ENCODE measurements around the gene SCUBE1.

The SCUBE1 gene

DNA sequence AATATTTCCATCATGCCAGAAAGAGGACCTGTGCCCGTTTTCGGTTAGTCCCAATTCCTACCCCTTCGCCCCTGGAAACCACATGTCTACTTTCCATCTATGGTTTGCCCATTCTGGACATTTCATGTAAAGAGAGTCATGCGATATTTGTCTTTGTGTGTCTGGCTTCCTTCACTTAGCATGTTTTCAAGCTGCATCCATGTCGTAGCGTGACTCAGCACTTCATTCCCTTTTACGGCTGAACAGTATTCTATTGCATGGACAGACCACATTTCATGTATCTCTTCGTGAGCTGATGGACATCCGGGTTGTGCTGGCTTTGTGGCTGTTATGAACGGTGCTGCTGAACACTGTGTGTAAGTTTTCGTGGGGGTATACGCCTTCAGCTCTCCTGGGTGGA lies 43.4 kb downstream of the SCUBE1 start:
- TF ChIP-seq, protein P1, sequence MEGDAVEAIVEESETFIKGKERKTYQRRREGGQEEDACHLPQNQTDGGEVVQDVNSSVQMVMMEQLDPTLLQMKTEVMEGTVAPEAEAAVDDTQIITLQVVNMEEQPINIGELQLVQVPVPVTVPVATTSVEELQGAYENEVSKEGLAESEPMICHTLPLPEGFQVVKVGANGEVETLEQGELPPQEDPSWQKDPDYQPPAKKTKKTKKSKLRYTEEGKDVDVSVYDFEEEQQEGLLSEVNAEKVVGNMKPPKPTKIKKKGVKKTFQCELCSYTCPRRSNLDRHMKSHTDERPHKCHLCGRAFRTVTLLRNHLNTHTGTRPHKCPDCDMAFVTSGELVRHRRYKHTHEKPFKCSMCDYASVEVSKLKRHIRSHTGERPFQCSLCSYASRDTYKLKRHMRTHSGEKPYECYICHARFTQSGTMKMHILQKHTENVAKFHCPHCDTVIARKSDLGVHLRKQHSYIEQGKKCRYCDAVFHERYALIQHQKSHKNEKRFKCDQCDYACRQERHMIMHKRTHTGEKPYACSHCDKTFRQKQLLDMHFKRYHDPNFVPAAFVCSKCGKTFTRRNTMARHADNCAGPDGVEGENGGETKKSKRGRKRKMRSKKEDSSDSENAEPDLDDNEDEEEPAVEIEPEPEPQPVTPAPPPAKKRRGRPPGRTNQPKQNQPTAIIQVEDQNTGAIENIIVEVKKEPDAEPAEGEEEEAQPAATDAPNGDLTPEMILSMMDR (IDR thresholded peaks at IDR 0.05; ENCODE audit: low read length, missing control alignments) = no peak
- H3K4me3 ChIP-seq (replicated peaks; ENCODE audit: low read depth, low read length) = no peak overlapping the region
- no peak for DNase-seq (ENCODE audit: low read depth)

DNA sequence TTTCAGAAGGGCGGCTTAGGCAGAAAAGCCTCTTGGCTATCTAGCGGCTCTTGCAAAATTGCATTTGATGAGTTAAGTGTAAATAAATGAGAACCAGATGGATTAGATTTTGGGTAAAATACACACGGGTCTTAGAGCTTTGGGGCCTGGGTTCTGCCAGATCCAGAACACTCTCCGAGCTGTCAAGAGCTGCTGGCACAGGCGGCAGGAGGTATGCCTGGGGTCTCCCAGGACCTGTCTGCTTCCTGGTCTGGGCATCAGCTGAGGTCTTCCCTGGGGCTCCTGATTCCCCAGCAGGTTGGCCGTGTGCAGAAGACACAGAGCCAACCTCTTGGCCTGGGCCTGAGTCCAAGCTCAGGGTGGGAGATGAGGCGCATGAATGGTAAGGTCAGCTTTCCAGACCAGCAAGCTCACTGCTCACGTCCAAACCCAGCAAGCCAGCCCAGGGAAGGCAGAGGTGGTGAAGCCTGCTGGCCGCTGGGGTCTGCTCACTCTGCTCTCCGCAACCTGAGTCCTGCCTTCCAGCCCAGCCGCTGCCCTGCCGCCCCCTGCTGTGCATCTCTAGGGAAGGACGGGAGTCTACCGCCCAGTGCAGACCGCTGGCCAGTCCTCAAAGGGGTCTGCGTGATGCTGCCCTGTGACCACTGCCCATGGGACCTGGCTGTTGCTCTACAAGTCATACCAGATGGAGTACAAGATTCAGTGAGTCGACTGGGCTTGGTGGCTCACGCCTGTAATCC lies 44.9 kb downstream of the SCUBE1 start:
- no peak for DNase-seq (ENCODE audit: low read depth)
- TF ChIP-seq, protein P1 (IDR thresholded peaks at IDR 0.05; ENCODE audit: low read length, missing control alignments) = no peak
- H3K4me3 ChIP-seq (replicated peaks; ENCODE audit: low read depth, low read length) = no peak overlapping the region

DNA sequence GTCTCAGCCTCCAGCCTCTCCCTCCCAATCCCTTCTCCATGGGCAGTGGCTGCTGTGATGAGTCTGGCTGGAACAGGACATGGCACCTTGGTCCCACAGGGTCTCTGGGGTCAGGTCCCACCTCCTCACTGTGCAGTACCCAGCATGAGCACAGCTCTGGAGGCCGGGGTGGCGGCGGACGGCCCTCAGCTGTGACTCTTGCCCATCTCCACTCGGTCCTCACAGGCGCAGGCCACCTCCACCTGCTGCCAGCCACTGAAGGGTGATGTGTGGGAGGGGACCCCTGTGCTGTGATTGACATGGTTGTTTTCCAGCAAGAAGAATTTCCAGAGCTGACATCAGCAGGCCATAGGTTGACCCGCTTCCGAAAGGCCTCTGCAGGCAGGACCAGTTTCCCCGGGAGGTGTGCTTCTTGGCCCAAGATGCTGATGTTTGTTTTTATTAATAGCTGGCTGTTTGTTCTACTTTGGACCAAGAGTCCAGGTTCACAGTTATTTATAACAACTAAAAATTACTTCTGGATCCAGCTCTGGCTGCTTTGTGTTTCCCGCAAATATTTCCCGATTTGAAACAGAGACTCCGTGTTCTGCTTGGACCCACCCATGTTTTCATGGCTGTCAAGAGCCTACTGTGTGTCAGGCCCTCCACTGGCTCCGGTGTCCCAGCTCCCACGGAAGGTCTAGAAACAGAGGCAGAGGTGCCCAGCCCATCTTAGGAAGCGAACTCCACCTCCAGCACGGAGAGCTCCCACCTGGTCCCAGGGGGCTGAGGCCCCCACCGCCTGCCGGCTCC lies 45.7 kb downstream of the SCUBE1 start:
- no peak for DNase-seq (ENCODE audit: low read depth)
- H3K4me3 ChIP-seq (replicated peaks; ENCODE audit: low read depth, low read length) = no peak overlapping the region
- TF ChIP-seq, protein P1 (IDR thresholded peaks at IDR 0.05; ENCODE audit: low read length, missing control alignments) = no peak

DNA sequence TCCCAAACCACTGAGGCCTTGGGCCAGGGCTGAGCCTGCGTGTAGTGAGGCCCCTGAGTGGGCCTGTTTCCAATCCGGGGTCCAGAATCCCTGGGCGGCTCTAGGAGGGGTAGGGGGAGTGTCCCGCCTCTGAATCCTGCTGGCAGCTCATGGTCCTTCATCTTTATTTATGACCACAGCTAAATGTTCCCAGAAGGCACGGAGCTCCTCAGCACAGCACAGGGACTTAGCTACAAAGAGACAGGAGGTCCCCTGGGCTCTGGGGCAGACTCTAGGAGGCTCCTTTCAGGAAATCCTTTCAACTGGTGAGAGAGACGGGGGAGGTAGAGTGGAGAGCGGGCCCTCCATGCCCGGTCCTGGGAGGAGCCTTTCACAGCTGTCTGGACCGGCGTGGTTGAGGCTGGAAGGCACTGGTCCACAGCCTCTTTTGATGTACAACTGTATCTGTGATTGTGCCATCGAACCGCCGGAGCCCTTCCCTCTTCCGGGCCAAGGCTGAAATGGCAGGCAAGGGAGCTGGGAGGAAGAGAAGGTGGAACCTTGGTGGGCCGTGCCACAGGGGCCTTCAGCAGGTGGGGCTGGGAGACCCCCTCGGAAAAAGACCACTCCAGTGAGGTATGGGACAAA lies 46.8 kb downstream of the SCUBE1 start:
- TF ChIP-seq, protein P1 (IDR thresholded peaks at IDR 0.05; ENCODE audit: low read length, missing control alignments) = no peak
- no peak for DNase-seq (ENCODE audit: low read depth)
- H3K4me3 ChIP-seq (replicated peaks; ENCODE audit: low read depth, low read length) = no peak overlapping the region

DNA sequence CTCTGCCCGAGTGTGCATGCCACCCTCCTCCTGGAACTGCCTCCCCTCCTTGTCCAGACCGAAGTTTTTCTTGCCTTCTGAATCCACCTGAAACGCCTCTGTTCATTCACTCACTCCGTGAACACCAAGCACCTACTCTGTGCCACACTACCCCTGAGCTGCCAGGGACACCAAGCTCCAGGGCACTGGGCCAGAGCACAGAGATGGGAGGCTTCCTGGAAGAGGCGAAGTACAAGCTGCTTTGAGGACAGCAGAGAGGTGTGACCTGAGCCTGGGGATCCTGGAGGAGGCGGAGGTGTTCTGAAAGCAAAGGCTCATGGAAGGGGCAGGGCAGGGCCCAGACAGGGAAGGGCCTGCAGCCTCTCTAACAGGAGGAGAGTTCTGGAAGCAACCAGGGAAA lies 47.5 kb downstream of the SCUBE1 start:
- H3K4me3 ChIP-seq (replicated peaks; ENCODE audit: low read depth, low read length) = no peak overlapping the region
- TF ChIP-seq, protein P1 (IDR thresholded peaks at IDR 0.05; ENCODE audit: low read length, missing control alignments) = no peak
- DNase-seq (ENCODE audit: low read depth) = no peak

DNA sequence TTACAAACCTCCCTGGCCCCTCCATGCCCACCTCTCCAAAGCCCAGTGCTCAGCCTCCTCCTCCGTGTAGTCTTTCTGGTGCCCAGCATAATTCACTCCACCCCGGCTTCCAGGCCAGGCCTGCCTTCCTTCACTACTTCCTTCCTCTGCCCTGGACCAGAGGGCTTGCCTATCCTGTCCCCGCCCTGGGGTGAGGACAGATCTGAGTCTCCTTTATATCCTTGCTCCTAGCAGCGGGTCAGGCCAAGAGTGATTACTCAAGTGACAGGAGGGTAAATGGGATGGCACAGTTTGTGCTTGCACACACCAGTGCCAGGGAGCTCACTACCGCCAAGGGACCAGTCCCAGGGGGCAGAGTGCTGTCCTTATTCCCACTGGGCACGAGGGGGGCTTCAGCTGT lies 48.0 kb downstream of the SCUBE1 start:
- no peak overlapping the region for H3K4me3 ChIP-seq (replicated peaks; ENCODE audit: low read depth, low read length)
- TF ChIP-seq, protein P1 (IDR thresholded peaks at IDR 0.05; ENCODE audit: low read length, missing control alignments) = no peak
- no peak for DNase-seq (ENCODE audit: low read depth)

All from fibroblast of pulmonary artery (primary cell).